ENCODE measurements around the gene CLEC2A. TPM values are rescaled to one million over a fixed set of nuclear protein-coding genes. Genes with fewer than 3 reads are reported as not detected.

CLEC2A gene
- total RNA-seq, 4 donors from 2014 or later, result not detected

GRCh38 chr12:9899209-9899608 is 33.0 kb downstream of the CLEC2A start:
- intact Hi-C loops (cut with DNase I; ENCODE audit: low total_unique reads) (no loop called here), in situ Hi-C loops (cut with MboI; ENCODE audit: low sequenced_read_pairs in 4 of 4) (no loop called here)

GRCh38 chr12:9897535-9897934 is 34.6 kb downstream of the CLEC2A start:
- H3K27ac ChIP-seq, result no peak overlapping the region
- intact Hi-C loops (cut with DNase I; ENCODE audit: low total_unique reads), result no loop called here
- no peaks in the 10 kb centered on the region for H3K27me3 ChIP-seq
- H3K4me3 ChIP-seq, result no peak overlapping the region
- DNase-seq, result no peak
- ATAC-seq, result no peak
- in situ Hi-C loops (cut with MboI; ENCODE audit: low sequenced_read_pairs in 4 of 4), result no loop called here
- no peaks in the 10 kb centered on the region for H3K9me3 ChIP-seq
- TF ChIP-seq CTCF (IDR thresholded peaks at IDR 0.05 in 4 of 5, conservative IDR thresholded peaks at IDR 0.05 in 1 of 5) (no peak), POLR2A (IDR thresholded peaks at IDR 0.05) (no peak)
- no peaks in the 10 kb centered on the region for H3K36me3 ChIP-seq
- no peaks in the 10 kb centered on the region for H3K4me1 ChIP-seq

More at GRCh38 chr12:9899209-9899608, 33.0 kb downstream of the CLEC2A start:
- Histone ChIP-seq H3K4me1 (no peaks in the 10 kb centered on the region), H3K4me3 (no peak overlapping the region), H3K36me3 (no peaks in the 10 kb centered on the region), H3K27ac (no peak overlapping the region), H3K9me3 (no peaks in the 10 kb centered on the region), H3K27me3 (no peaks in the 10 kb centered on the region)
- DNase-seq (no peak), ATAC-seq (no peak)
- TF ChIP-seq CTCF (IDR thresholded peaks at IDR 0.05 in 4 of 5, conservative IDR thresholded peaks at IDR 0.05 in 1 of 5) (no peak), POLR2A (IDR thresholded peaks at IDR 0.05) (no peak)

- ATAC-seq (no peak), DNase-seq (no peak)
- Histone ChIP-seq H3K36me3 (no peaks in the 10 kb centered on the region), H3K4me3 (no peak overlapping the region), H3K4me1 (no peaks in the 10 kb centered on the region), H3K9me3 (no peaks in the 10 kb centered on the region), H3K27me3 (no peaks in the 10 kb centered on the region), H3K27ac (no peak overlapping the region)
- intact Hi-C loops (cut with DNase I; ENCODE audit: low total_unique reads) (no loop called here), in situ Hi-C loops (cut with MboI; ENCODE audit: low sequenced_read_pairs in 4 of 4) (no loop called here)
- TF ChIP-seq POLR2A (IDR thresholded peaks at IDR 0.05), result no peak
- no peak for TF ChIP-seq CTCF (IDR thresholded peaks at IDR 0.05 in 4 of 5, conservative IDR thresholded peaks at IDR 0.05 in 1 of 5)
Observed at GRCh38 chr12:9895215-9895971, 36.8 kb downstream of the CLEC2A start.

- no peaks in the 10 kb centered on the region for H3K36me3 ChIP-seq
- ATAC-seq (no peak), DNase-seq (no peak)
- H3K27ac ChIP-seq, result no peak overlapping the region
- TF ChIP-seq POLR2A (IDR thresholded peaks at IDR 0.05), result no peak
- no peak for TF ChIP-seq CTCF (IDR thresholded peaks at IDR 0.05 in 4 of 5, conservative IDR thresholded peaks at IDR 0.05 in 1 of 5)
- H3K4me1 ChIP-seq, result no peaks in the 10 kb centered on the region
- no peak overlapping the region for H3K4me3 ChIP-seq
- intact Hi-C loops (cut with DNase I; ENCODE audit: low total_unique reads) (no loop called here), in situ Hi-C loops (cut with MboI; ENCODE audit: low sequenced_read_pairs in 4 of 4) (no loop called here)
- no peaks in the 10 kb centered on the region for H3K27me3 ChIP-seq
- no peaks in the 10 kb centered on the region for H3K9me3 ChIP-seq
Observed at GRCh38 chr12:9888665-9889273, 43.4 kb downstream of the CLEC2A start.
